ENCODE results near the gene DHDDS. TPM values are rescaled to one million over a fixed set of nuclear protein-coding genes. Genes with fewer than 3 reads are reported as not detected.

The DHDDS gene
- total RNA-seq, 2 experiments from 2014 or later = 39.0 to 45.1 TPM

GRCh38 chr1:26483980-26484379, 51.9 kb downstream of the DHDDS start:
- CTCF ChIA-PET (ENCODE audit: unreplicated experiment) = no interaction called here
- intact Hi-C loops (cut with micrococcal nuclease; ENCODE audit: unreplicated experiment) = no loop called here
- POLR2A ChIA-PET = no interaction called here

GRCh38 chr1:26490155-26490554, 58.0 kb downstream of the DHDDS start:
- intact Hi-C loops (cut with micrococcal nuclease; ENCODE audit: unreplicated experiment) = no loop called here
- Histone ChIP-seq H3K9me3 (ENCODE audit: low read length) (no peaks in the 10 kb centered on the region), H3K79me2 (ENCODE audit: insufficient read depth, low read depth, low read length) (no peaks in the 10 kb centered on the region), H2AFZ (ENCODE audit: low read length) (no peak overlapping the region), H3K4me3 (ENCODE audit: low read depth, low read length, poor library complexity, severe bottlenecking) (no peak overlapping the region), H3K27ac (ENCODE audit: low read depth, low read length, poor library complexity, severe bottlenecking) (no peak overlapping the region), H3K36me3 (ENCODE audit: insufficient read depth, low read length) (no peaks in the 10 kb centered on the region), H4K20me1 (ENCODE audit: insufficient read depth, low read length) (no peaks in the 10 kb centered on the region), H3K4me2 (ENCODE audit: low read length) (no peak overlapping the region), H3K4me1 (ENCODE audit: insufficient read depth, low read length, poor library complexity, severe bottlenecking) (peaks cover 10% of the 10 kb centered on the region), H3K9me2 (ENCODE audit: insufficient read depth, low read length) (no peaks in the 10 kb centered on the region)
- ChIA-PET POLR2A (interaction anchor here (1.4 kb wide), 1 partner anchor 18 kb away, joined by 6 read pairs; the partner anchor contains the start of gene HMGN2), CTCF (ENCODE audit: unreplicated experiment) (interaction anchor here (1.2 kb wide), 1 partner anchor 10 kb away, joined by 3 read pairs; no protein-coding TSS in a partner anchor)
- no peak for DNase-seq (ENCODE audit: low spot score)
- no TSS peak for BruUV-seq (replicated peaks)
- no peak for TF ChIP-seq EZH2phosphoT487 (IDR thresholded peaks at IDR 0.05; ENCODE audit: borderline replicate concordance, low read depth, low read length)

More at GRCh38 chr1:26483980-26484379, 51.9 kb downstream of the DHDDS start:
- H3K9me2 ChIP-seq (ENCODE audit: insufficient read depth, low read length) = no peaks in the 10 kb centered on the region
- TF ChIP-seq CTCF (conservative IDR thresholded peaks at IDR 0.05; ENCODE audit: low read length) (no peak), EZH2phosphoT487 (IDR thresholded peaks at IDR 0.05; ENCODE audit: borderline replicate concordance, low read depth, low read length) (no peak)
- no peaks in the 10 kb centered on the region for H3K9me3 ChIP-seq (ENCODE audit: low read length)
- no peaks in the 10 kb centered on the region for H3K4me1 ChIP-seq (ENCODE audit: insufficient read depth, low read length, poor library complexity, severe bottlenecking)
- H4K20me1 ChIP-seq (ENCODE audit: insufficient read depth, low read length) = no peaks in the 10 kb centered on the region
- BruUV-seq (replicated peaks) = no TSS peak
- no peaks in the 10 kb centered on the region; the same call in 1 of the 2 replicates for H3K36me3 ChIP-seq (ENCODE audit: insufficient read depth, low read length)
- no peak overlapping the region for H3K4me2 ChIP-seq (ENCODE audit: low read length)
- no peak overlapping the region for H2AFZ ChIP-seq (ENCODE audit: low read length)
- no peak overlapping the region for H3K27ac ChIP-seq (ENCODE audit: low read depth, low read length, poor library complexity, severe bottlenecking)
- no peak overlapping the region for H3K4me3 ChIP-seq (ENCODE audit: low read depth, low read length, poor library complexity, severe bottlenecking)
- DNase-seq (ENCODE audit: low spot score) = no peak
- no peaks in the 10 kb centered on the region for H3K79me2 ChIP-seq (ENCODE audit: insufficient read depth, low read depth, low read length)

- H4K20me1 ChIP-seq (ENCODE audit: insufficient read depth, low read length) = no peaks in the 10 kb centered on the region
- H2AFZ ChIP-seq (ENCODE audit: low read length) = no peak overlapping the region
- H3K27ac ChIP-seq (ENCODE audit: low read depth, low read length, poor library complexity, severe bottlenecking) = no peak overlapping the region
- no TSS peak for BruUV-seq (replicated peaks)
- no peaks in the 10 kb centered on the region for H3K9me2 ChIP-seq (ENCODE audit: insufficient read depth, low read length)
- no peaks in the 10 kb centered on the region for H3K9me3 ChIP-seq (ENCODE audit: low read length)
- H3K4me3 ChIP-seq (ENCODE audit: low read depth, low read length, poor library complexity, severe bottlenecking) = no peak overlapping the region
- no peak for DNase-seq (ENCODE audit: low spot score)
- H3K36me3 ChIP-seq (ENCODE audit: insufficient read depth, low read length) = no peaks in the 10 kb centered on the region
- ChIA-PET CTCF (ENCODE audit: unreplicated experiment) (no interaction called here), POLR2A (no interaction called here)
- H3K4me2 ChIP-seq (ENCODE audit: low read length) = no peak overlapping the region
- H3K4me1 ChIP-seq (ENCODE audit: insufficient read depth, low read length, poor library complexity, severe bottlenecking) = peaks cover 10% of the 10 kb centered on the region
- no peak for TF ChIP-seq EZH2phosphoT487 (IDR thresholded peaks at IDR 0.05; ENCODE audit: borderline replicate concordance, low read depth, low read length)
- no peak for TF ChIP-seq CTCF (conservative IDR thresholded peaks at IDR 0.05; ENCODE audit: low read length)
- H3K79me2 ChIP-seq (ENCODE audit: insufficient read depth, low read depth, low read length) = no peaks in the 10 kb centered on the region
- intact Hi-C loops (cut with micrococcal nuclease; ENCODE audit: unreplicated experiment) = no loop called here
Measured at GRCh38 chr1:26493267-26493666, 61.1 kb downstream of the DHDDS start.
